ENCODE data around the gene PGRMC1. TPM values are rescaled to one million over a fixed set of nuclear protein-coding genes. Genes with fewer than 3 reads are reported as not detected.
"Not testable (repeated sequence)": the region's sequence is repeated elsewhere in the genome, so short reads cannot be mapped to it uniquely, and the experiment has no call there.

The PGRMC1 gene
- total RNA-seq, 1 donor from 2014 or later = 117 TPM

DNA sequence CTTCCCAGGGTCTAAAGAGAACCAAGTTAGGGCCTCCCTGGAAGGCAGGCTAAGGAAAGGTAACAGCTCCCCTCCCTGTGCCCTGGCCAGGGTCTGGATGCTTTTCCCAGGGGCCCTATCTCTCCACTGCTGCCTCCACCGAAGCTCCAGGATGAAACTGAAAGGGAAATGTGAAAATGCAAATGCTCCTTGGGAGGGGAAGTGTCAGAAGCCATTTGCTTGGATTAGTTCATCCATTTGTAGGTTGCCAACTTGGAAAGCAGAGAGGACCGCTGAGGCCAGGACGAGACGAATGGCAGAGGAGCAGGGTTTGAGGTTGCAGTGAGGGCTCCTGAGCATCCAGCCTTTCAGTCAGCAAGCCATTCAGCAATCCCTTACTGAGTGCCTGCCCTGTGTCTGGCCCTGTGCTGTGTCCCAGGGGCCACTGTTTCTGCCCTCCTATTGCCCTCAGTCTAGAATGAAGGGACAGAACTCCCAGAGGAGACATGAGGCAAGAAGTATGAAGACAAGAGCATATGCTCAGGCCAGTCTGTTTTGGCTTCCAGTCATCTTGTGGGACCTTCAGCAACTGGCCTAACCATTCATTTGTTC, 45.9 kb upstream of the PGRMC1 start:
- no peak overlapping the region for H3K4me3 ChIP-seq

DNA sequence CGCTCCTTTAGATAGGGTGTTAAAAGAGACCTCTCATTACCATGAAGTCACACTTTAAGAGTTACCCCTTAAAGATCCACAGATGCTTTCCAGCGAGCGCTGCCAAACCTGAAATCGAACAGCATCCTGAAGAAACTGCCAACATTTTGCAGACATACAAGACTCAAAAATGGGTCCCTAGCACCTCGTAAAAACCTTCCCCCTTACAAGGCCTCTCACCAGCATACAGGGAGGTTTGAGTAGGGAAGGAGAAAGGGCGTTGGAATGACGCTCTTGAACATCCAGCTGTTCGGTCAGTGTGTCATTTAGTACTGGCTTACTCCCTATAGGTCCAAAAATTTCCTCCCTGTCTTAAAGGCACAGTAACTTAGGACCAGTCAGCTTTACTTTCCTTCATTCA, 45.3 kb upstream of the PGRMC1 start:
- H3K4me1 ChIP-seq = no peaks in the 10 kb centered on the region

More for the DNA sequence above, 45.9 kb upstream of the PGRMC1 start:
- no peaks in the 10 kb centered on the region for H3K9me3 ChIP-seq
- no peaks in the 10 kb centered on the region for H3K4me1 ChIP-seq
- H3K27me3 ChIP-seq = no peaks in the 10 kb centered on the region
- H3K27ac ChIP-seq = peak overlapping the region; percentile 62 to 63
- no peak for TF ChIP-seq CTCF (IDR thresholded peaks at IDR 0.05)
- DNase-seq (ENCODE audit: low spot score in 2 of 2) = no peak
- intact Hi-C loops (cut with DNase I) = no loop called here
- H3K36me3 ChIP-seq = no peaks in the 10 kb centered on the region

GRCh38 chrX:119194621-119195020, 41.5 kb upstream of the PGRMC1 start:
- Histone ChIP-seq H3K9me3 (no peaks in the 10 kb centered on the region), H3K27me3 (no peaks in the 10 kb centered on the region), H3K36me3 (no peaks in the 10 kb centered on the region), H3K27ac (no peak overlapping the region), H3K4me1 (no peaks in the 10 kb centered on the region), H3K4me3 (no peak overlapping the region)
- no peak for DNase-seq (ENCODE audit: low spot score in 2 of 2)
- TF ChIP-seq CTCF (IDR thresholded peaks at IDR 0.05) = no peak
- intact Hi-C loops (cut with DNase I) = no loop called here

More for the DNA sequence above, 45.3 kb upstream of the PGRMC1 start:
- Histone ChIP-seq H3K27me3 (no peaks in the 10 kb centered on the region), H3K4me3 (no peak overlapping the region), H3K36me3 (no peaks in the 10 kb centered on the region), H3K27ac (peak overlapping the region in 1 of 2 donors; percentile 63), H3K9me3 (no peaks in the 10 kb centered on the region)
- TF ChIP-seq CTCF (IDR thresholded peaks at IDR 0.05) = no peak
- no peak for DNase-seq (ENCODE audit: low spot score in 2 of 2)
- intact Hi-C loops (cut with DNase I) = no loop called here

DNA sequence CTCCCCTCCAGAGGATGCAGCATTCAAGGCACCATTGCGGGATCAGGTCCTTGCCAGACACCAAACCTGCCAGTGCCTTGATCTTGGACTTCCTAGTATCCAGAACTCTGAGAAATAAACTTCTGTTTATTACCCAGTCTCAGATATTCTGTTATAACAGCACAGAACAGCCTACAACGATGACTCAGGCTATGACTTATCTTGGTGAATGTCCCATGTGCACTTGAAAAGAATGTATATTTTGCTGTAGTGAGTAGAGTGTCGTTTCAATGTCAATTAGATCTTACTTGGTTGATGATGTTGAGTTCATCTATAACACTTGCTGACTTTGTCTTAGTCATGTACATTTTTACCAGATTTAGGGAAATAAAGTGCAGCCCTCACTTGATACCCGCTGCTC, 34.5 kb upstream of the PGRMC1 start:
- Histone ChIP-seq H3K27me3 (no peaks in the 10 kb centered on the region), H3K36me3 (no peaks in the 10 kb centered on the region), H3K4me3 (no peak overlapping the region), H3K9me3 (no peaks in the 10 kb centered on the region), H3K4me1 (no peaks in the 10 kb centered on the region), H3K27ac (no peak overlapping the region)
- intact Hi-C loops (cut with DNase I) = no loop called here
- no peak for TF ChIP-seq CTCF (IDR thresholded peaks at IDR 0.05)
- DNase-seq (ENCODE audit: low spot score in 2 of 2) = no peak

DNA sequence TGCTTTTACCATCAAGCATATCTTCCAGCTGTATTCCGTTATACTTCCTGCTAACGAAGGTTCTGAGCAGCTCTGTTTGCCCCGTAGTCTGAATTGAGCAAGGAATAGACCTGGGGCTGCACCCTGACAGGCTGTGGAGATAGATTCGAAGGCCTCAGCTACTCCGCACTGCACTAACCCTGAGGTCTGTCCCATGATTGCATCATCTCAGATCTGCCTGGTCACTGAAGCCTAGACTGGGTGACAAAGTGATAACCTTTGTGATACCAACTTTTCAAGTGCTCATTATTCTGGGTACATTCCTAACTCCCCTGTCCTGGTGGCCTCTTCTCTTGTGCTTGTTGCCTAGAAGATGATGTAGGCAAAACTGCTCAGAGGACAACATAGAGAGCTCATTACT, 29.9 kb upstream of the PGRMC1 start:
- Histone ChIP-seq H3K9me3 (no peaks in the 10 kb centered on the region), H3K36me3 (no peaks in the 10 kb centered on the region), H3K4me3 (no peak overlapping the region), H3K4me1 (no peaks in the 10 kb centered on the region), H3K27me3 (no peaks in the 10 kb centered on the region), H3K27ac (no peak overlapping the region)
- no peak for TF ChIP-seq CTCF (IDR thresholded peaks at IDR 0.05)
- intact Hi-C loops (cut with DNase I) = no loop called here
- DNase-seq (ENCODE audit: low spot score in 2 of 2) = no peak

GRCh38 chrX:119207483-119207882, 28.6 kb upstream of the PGRMC1 start:
- H3K4me3 ChIP-seq; intact Hi-C loops (cut with DNase I); H3K4me1 ChIP-seq; H3K9me3 ChIP-seq; H3K27me3 ChIP-seq; DNase-seq (ENCODE audit: low spot score in 2 of 2); H3K36me3 ChIP-seq; H3K27ac ChIP-seq: not testable (repeated sequence)
